Keratinocyte (primary cell): ENCODE measurements around the gene EXOC4. TPM values are rescaled to one million over a fixed set of nuclear protein-coding genes. Genes with fewer than 3 reads are reported as not detected.

Experiments used
- DNase-seq: peaks from one replicate; pipeline ENCODE4 v3.0.0-alpha.2; 2011; ENCODE audit warnings: low read depth, missing footprints, low spot score
- FAIRE-seq: peaks from 2 replicates; lab custom pipeline; 2011; peaks lifted over from hg19 to GRCh38; lab: Jason Lieb, UNC
- H2AFZ ChIP-seq: 2 replicates; pipeline ENCODE4 v1.6.0; 2012; ENCODE audit warnings: low read length, control low read depth, inconsistent platforms; ENCODE audit not compliant: control insufficient read depth
- H3K27ac ChIP-seq: 2 replicates; pipeline ENCODE4 v1.5.1; 2011; ENCODE audit warnings: low read length; ENCODE audit not compliant: control insufficient read depth, insufficient read depth
- H3K27me3 ChIP-seq: 3 replicates; pipeline ENCODE4 v1.6.0; 2011; ENCODE audit warnings: low read length; ENCODE audit not compliant: control insufficient read depth, insufficient read depth; ENCODE audit errors: extremely low read depth
- H3K36me3 ChIP-seq, 2 experiments: 2 replicates in 1 of 2; 3 replicates in 1 of 2; pipeline ENCODE4 v1.5.1; 2011; ENCODE audit warnings: low read length in 2 of 2, mild to moderate bottlenecking in 1 of 2; ENCODE audit not compliant: control insufficient read depth in 2 of 2, insufficient read depth in 2 of 2; ENCODE audit errors: extremely low read depth in 1 of 2
- H3K4me1 ChIP-seq: 3 replicates; pipeline ENCODE4 v1.5.1; 2011; ENCODE audit warnings: low read length; ENCODE audit not compliant: control insufficient read depth, insufficient read depth; ENCODE audit errors: extremely low read depth
- H3K4me2 ChIP-seq: 3 replicates; pipeline ENCODE4 v1.6.0; 2011; ENCODE audit warnings: low read depth, low read length; ENCODE audit not compliant: control insufficient read depth, insufficient read depth; ENCODE audit errors: extremely low read depth
- H3K4me3 ChIP-seq, 3 experiments: fragments of 200-600 bp in 1 of 3; sonication (generic) in 1 of 3; 2 replicates in 2 of 3; 3 replicates in 1 of 3; pipeline ENCODE4 v1.5.1; 2011 to 2016; ENCODE audit warnings: low read length in 3 of 3, mild to moderate bottlenecking in 3 of 3, control low read depth in 2 of 3, inconsistent platforms in 1 of 3, low read depth in 1 of 3, mixed read lengths in 1 of 3, mixed run types in 1 of 3, moderate library complexity in 1 of 3; ENCODE audit not compliant: control insufficient read depth in 2 of 3, insufficient read depth in 2 of 3; ENCODE audit errors: extremely low read depth in 1 of 3
- H3K79me2 ChIP-seq: 2 replicates; pipeline ENCODE4 v1.6.0; 2012; ENCODE audit warnings: low read length; ENCODE audit not compliant: control insufficient read depth, insufficient read depth
- H3K9ac ChIP-seq: 3 replicates; pipeline ENCODE4 v1.6.0; 2011; ENCODE audit warnings: low read length; ENCODE audit not compliant: control insufficient read depth, insufficient read depth; ENCODE audit errors: extremely low read depth
- H3K9me1 ChIP-seq: 3 replicates; pipeline ENCODE4 v1.6.0; 2011; ENCODE audit warnings: low read length; ENCODE audit not compliant: control insufficient read depth, insufficient read depth; ENCODE audit errors: extremely low read depth
- H3K9me3 ChIP-seq: 2 replicates; pipeline ENCODE4 v1.5.1; 2012; ENCODE audit warnings: low read depth, low read length; ENCODE audit not compliant: control insufficient read depth
- H4K20me1 ChIP-seq: 3 replicates; pipeline ENCODE4 v1.6.0; 2011; ENCODE audit warnings: low read length; ENCODE audit not compliant: control insufficient read depth, insufficient read depth; ENCODE audit errors: extremely low read depth
- EZH2 ChIP-seq: IDR thresholded peaks from one replicate; pipeline ENCODE4 v1.6.1; 2012; ENCODE audit warnings: inconsistent platforms, mild to moderate bottlenecking, low read length, moderate library complexity
- dilution Hi-C: fragments of 300-500 bp; cut with MboI; formaldehyde crosslinking; loops from one replicate; pipeline ENCODE4 v1.7.0; 2020; ENCODE audit warnings: low sequenced_read_pairs; ENCODE audit not compliant: extremely low pct_ligation_motif_present
- polyA plus RNA-seq, 5 experiments: library from polyadenylated mRNA; depleted of rRNA in 3 of 5; stranded (reverse) in 3 of 5; stranded (forward) in 1 of 5; unstranded in 1 of 5; fragments of >200 nt; gene quantifications; 1 replicate in 1 of 5; 2 replicates in 3 of 5; 3 replicates in 1 of 5; pipeline versions ENCODE4 v1.2.1 to v1.2.3, GENCODE V29; 2011 to 2012; ENCODE audit warnings: missing spikeins in 2 of 5, low read depth in 1 of 5, low replicate concordance in 1 of 5
- TF ChIP-seq, protein P1 (sequence below), 3 experiments: IDR thresholded peaks in 1 of 3; conservative IDR thresholded peaks in 1 of 3; optimal IDR thresholded peaks in 1 of 3; 2 replicates in 2 of 3; 3 replicates in 1 of 3; pipeline versions ENCODE3 to v1.5.1; 2011; ENCODE audit warnings: low read length in 3 of 3, mild to moderate bottlenecking in 3 of 3, moderate library complexity in 2 of 3, control low read depth in 1 of 3, inconsistent platforms in 1 of 3; ENCODE audit not compliant: insufficient read depth in 2 of 3; ENCODE audit errors: extremely low read depth in 1 of 3

The EXOC4 gene
- polyA plus RNA-seq, 1 donor (not counting 4 experiments of a cell fraction or from before 2014, with no cell fraction given) = 52.6 TPM

GRCh38 chr7:133705596-133705995, 452.7 kb downstream of the EXOC4 start:
- Histone ChIP-seq H3K9me3 (no peaks in the 10 kb centered on the region), H3K9me1 (no peaks in the 10 kb centered on the region), H3K4me2 (peak overlapping the region; percentile 69), H3K4me3 (no peak overlapping the region), H3K36me3 (no peaks in the 10 kb centered on the region), H3K9ac (peak overlapping the region; percentile 40), H3K79me2 (no peaks in the 10 kb centered on the region), H3K27me3 (no peaks in the 10 kb centered on the region), H2AFZ (no peak overlapping the region), H3K4me1 (peaks cover 28% of the 10 kb centered on the region), H3K27ac (peak overlapping the region; percentile 79), H4K20me1 (no peaks in the 10 kb centered on the region)
- dilution Hi-C loops = no loop called here
- no peak for TF ChIP-seq EZH2
- TF ChIP-seq, protein P1, sequence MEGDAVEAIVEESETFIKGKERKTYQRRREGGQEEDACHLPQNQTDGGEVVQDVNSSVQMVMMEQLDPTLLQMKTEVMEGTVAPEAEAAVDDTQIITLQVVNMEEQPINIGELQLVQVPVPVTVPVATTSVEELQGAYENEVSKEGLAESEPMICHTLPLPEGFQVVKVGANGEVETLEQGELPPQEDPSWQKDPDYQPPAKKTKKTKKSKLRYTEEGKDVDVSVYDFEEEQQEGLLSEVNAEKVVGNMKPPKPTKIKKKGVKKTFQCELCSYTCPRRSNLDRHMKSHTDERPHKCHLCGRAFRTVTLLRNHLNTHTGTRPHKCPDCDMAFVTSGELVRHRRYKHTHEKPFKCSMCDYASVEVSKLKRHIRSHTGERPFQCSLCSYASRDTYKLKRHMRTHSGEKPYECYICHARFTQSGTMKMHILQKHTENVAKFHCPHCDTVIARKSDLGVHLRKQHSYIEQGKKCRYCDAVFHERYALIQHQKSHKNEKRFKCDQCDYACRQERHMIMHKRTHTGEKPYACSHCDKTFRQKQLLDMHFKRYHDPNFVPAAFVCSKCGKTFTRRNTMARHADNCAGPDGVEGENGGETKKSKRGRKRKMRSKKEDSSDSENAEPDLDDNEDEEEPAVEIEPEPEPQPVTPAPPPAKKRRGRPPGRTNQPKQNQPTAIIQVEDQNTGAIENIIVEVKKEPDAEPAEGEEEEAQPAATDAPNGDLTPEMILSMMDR (optimal IDR thresholded peaks at IDR 0.05 in 1 of 3, IDR thresholded peaks at IDR 0.05 in 1 of 3, conservative IDR thresholded peaks at IDR 0.05 in 1 of 3; ENCODE audit: extremely low read depth in 1 of 3, insufficient read depth in 2 of 3, low read length in 3 of 3) = no peak
- peak; percentile 49 for DNase-seq
- FAIRE-seq = peak; percentile 91

DNA sequence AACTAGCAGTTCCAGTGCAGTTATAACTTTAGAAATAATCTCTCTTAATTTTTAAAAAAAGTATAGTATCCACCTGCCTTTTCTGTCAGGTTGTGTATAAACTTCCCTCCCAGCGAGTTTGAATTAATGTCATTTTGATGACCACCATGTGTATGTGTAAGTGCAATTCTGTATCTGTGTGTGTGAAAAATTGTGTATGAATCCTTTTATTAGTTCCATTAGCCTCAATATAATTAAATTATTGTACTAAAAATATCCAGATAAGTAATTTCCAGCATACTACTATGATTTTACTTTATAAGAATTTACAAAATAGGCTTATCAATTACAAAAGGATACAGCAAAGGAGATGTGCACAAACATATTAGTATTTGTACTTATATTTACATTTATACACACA, 453.1 kb downstream of the EXOC4 start:
- DNase-seq (no peak), FAIRE-seq (no peak)
- no peak overlapping the region for H3K4me3 ChIP-seq
- H3K4me2 ChIP-seq = peak overlapping the region; percentile 69
- peak overlapping the region; percentile 40 for H3K9ac ChIP-seq
- no peaks in the 10 kb centered on the region for H3K9me3 ChIP-seq
- H3K4me1 ChIP-seq = peaks cover 28% of the 10 kb centered on the region
- no peaks in the 10 kb centered on the region for H3K36me3 ChIP-seq
- no peaks in the 10 kb centered on the region for H3K79me2 ChIP-seq
- no peaks in the 10 kb centered on the region for H4K20me1 ChIP-seq
- no peaks in the 10 kb centered on the region for H3K27me3 ChIP-seq
- dilution Hi-C loops = no loop called here
- no peaks in the 10 kb centered on the region for H3K9me1 ChIP-seq
- no peak for TF ChIP-seq EZH2
- TF ChIP-seq, protein P1 (optimal IDR thresholded peaks at IDR 0.05 in 1 of 3, IDR thresholded peaks at IDR 0.05 in 1 of 3, conservative IDR thresholded peaks at IDR 0.05 in 1 of 3; ENCODE audit: extremely low read depth in 1 of 3, insufficient read depth in 2 of 3, low read length in 3 of 3) = no peak
- H2AFZ ChIP-seq = no peak overlapping the region
- H3K27ac ChIP-seq = peak overlapping the region; percentile 79
